GM12865 (cell line): ENCODE measurements around the gene RNASE13.
"Not testable (repeated sequence)": the region's sequence is repeated elsewhere in the genome, so short reads cannot be mapped to it uniquely, and the experiment has no call there.

Source experiments
- DNase-seq: peaks from one replicate; pipeline ENCODE4 v3.0.0; 2010; ENCODE audit warnings: low read depth
- H3K4me3 ChIP-seq: 2 replicates; pipeline ENCODE4 v1.5.1; 2011; ENCODE audit warnings: mild to moderate bottlenecking, low read depth, low read length, control low read depth
- CTCF ChIP-seq: IDR thresholded peaks from 2 replicates; pipeline ENCODE4 v1.5.1; 2011; ENCODE audit warnings: low read length, control low read depth, low read depth, inconsistent platforms; ENCODE audit not compliant: insufficient read depth; ENCODE audit errors: missing control alignments

The RNASE13 gene

GRCh38 chr14:20986811-20987210, 47.8 kb downstream of the RNASE13 start:
- H3K4me3 ChIP-seq = no peak overlapping the region
- TF ChIP-seq CTCF = no peak
- DNase-seq = no peak

- DNase-seq, H3K4me3 ChIP-seq: not testable (repeated sequence)
These were observed 49.0 kb downstream of the RNASE13 start for GRCh38 chr14:20985650-20986049.
